GM19372 (cell line): ENCODE data around the gene RNF220.

Experiments
- ATAC-seq: cut with Tn5 transposase; IDR thresholded peaks from one replicate; pipeline ENCODE4 v1.9.1; 2021; ENCODE audit warnings: mild to moderate bottlenecking, low read depth, moderate library complexity; ENCODE audit not compliant: unreplicated experiment

RNF220 gene

GRCh38 chr1:44406737-44407429, 1.8 kb downstream of the RNF220 start:
- ATAC-seq = no peak

- no peak for ATAC-seq
Measured at GRCh38 chr1:44407430-44408211, 2.6 kb downstream of the RNF220 start.

GRCh38 chr1:44408212-44408582, 3.1 kb downstream of the RNF220 start:
- ATAC-seq = no peak

- ATAC-seq = no peak
Measured at GRCh38 chr1:44408632-44409602, 3.9 kb downstream of the RNF220 start.

- no peak for ATAC-seq
Measured at GRCh38 chr1:44409757-44410156, 4.7 kb downstream of the RNF220 start.

GRCh38 chr1:44411861-44412260, 6.8 kb downstream of the RNF220 start:
- ATAC-seq = no peak

GRCh38 chr1:44412601-44413000, 7.5 kb downstream of the RNF220 start:
- ATAC-seq = no peak

GRCh38 chr1:44413740-44414139, 8.7 kb downstream of the RNF220 start:
- ATAC-seq = no peak

GRCh38 chr1:44415013-44415412, 10.0 kb downstream of the RNF220 start:
- no peak for ATAC-seq

- ATAC-seq = no peak
Measured at GRCh38 chr1:44416408-44416807, 11.4 kb downstream of the RNF220 start.

- no peak for ATAC-seq
Measured at GRCh38 chr1:44417351-44418021, 12.4 kb downstream of the RNF220 start.

GRCh38 chr1:44418022-44418673, 13.1 kb downstream of the RNF220 start:
- ATAC-seq = no peak

GRCh38 chr1:44419901-44420300, 14.8 kb downstream of the RNF220 start:
- ATAC-seq = no peak

- ATAC-seq = no peak
Measured at GRCh38 chr1:44420535-44420934, 15.5 kb downstream of the RNF220 start.

- ATAC-seq = no peak
Measured at GRCh38 chr1:44421446-44421884, 16.4 kb downstream of the RNF220 start.

- no peak for ATAC-seq
Measured at GRCh38 chr1:44422161-44422560, 17.1 kb downstream of the RNF220 start.

GRCh38 chr1:44423591-44424537, 18.8 kb downstream of the RNF220 start:
- ATAC-seq = no peak

- no peak for ATAC-seq
Measured at GRCh38 chr1:44424747-44425146, 19.7 kb downstream of the RNF220 start.
